ENCODE measurements around the gene KCNG1.

Gene KCNG1

DNA sequence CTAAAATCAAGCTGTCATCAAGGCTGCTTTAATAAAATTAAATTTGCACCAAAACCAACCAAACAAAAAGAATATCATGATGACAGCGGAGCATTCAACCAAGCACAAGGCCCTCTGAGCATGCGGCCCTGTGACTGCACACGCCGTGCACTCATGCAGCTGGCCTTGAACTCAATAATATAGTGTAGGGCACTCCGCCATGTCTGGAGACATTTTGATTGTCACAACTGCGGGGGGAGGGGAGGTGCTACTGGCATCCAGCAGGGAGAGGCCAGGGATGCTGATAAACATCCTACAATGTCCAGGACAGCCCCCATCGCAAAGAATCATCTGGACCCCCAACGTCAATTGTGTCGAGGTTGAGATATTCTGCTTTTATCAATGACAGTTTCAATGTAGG lies 54.6 kb downstream of the KCNG1 start:
- DNase-seq (ENCODE audit: extremely low read depth, insufficient read length), result no peak
- Histone ChIP-seq H3K27me3 (replicated peaks; ENCODE audit: control insufficient read depth, insufficient read depth, low read length) (no peaks in the 10 kb centered on the region; the same call in 1 of the 2 replicates), H3K36me3 (ENCODE audit: control insufficient read depth, insufficient read depth, low read length) (no peaks in the 10 kb centered on the region), H3K4me3 (replicated peaks; ENCODE audit: low read depth, low read length) (no peak overlapping the region)
- TF ChIP-seq, protein P1, sequence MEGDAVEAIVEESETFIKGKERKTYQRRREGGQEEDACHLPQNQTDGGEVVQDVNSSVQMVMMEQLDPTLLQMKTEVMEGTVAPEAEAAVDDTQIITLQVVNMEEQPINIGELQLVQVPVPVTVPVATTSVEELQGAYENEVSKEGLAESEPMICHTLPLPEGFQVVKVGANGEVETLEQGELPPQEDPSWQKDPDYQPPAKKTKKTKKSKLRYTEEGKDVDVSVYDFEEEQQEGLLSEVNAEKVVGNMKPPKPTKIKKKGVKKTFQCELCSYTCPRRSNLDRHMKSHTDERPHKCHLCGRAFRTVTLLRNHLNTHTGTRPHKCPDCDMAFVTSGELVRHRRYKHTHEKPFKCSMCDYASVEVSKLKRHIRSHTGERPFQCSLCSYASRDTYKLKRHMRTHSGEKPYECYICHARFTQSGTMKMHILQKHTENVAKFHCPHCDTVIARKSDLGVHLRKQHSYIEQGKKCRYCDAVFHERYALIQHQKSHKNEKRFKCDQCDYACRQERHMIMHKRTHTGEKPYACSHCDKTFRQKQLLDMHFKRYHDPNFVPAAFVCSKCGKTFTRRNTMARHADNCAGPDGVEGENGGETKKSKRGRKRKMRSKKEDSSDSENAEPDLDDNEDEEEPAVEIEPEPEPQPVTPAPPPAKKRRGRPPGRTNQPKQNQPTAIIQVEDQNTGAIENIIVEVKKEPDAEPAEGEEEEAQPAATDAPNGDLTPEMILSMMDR (IDR thresholded peaks at IDR 0.05; ENCODE audit: insufficient read depth, low read length, poor library complexity, severe bottlenecking), result no peak

DNA sequence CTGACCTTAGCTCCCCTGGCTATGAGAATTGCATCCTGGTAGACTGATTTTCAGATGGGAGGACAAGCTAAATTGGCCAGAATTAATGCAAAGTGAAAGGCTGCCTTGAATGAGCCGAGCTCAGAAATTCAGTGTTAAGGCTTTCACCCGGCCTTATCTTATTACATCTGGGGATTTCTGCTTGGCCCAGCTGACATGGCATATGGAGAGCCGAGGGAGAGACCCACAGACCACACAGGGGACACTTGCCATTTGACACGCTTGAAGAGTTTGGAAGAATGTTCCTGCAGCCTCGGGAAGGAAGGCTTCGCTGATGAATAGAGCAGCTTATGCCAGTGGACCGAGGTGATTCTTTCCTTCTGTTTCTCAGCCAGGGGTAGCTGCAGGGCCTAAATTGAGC lies 55.3 kb downstream of the KCNG1 start:
- DNase-seq (ENCODE audit: extremely low read depth, insufficient read length), result no peak
- TF ChIP-seq, protein P1 (IDR thresholded peaks at IDR 0.05; ENCODE audit: insufficient read depth, low read length, poor library complexity, severe bottlenecking), result no peak
- H3K27me3 ChIP-seq (replicated peaks; ENCODE audit: control insufficient read depth, insufficient read depth, low read length), result no peaks in the 10 kb centered on the region; the same call in 1 of the 2 replicates
- no peak overlapping the region for H3K4me3 ChIP-seq (replicated peaks; ENCODE audit: low read depth, low read length)
- H3K36me3 ChIP-seq (ENCODE audit: control insufficient read depth, insufficient read depth, low read length), result no peaks in the 10 kb centered on the region

- TF ChIP-seq, protein P1 (IDR thresholded peaks at IDR 0.05; ENCODE audit: insufficient read depth, low read length, poor library complexity, severe bottlenecking), result no peak
- peak overlapping the region; percentile 86 for H3K4me3 ChIP-seq (replicated peaks; ENCODE audit: low read depth, low read length)
- no peak for DNase-seq (ENCODE audit: extremely low read depth, insufficient read length)
- H3K27me3 ChIP-seq (replicated peaks; ENCODE audit: control insufficient read depth, insufficient read depth, low read length), result no peaks in the 10 kb centered on the region
- no peaks in the 10 kb centered on the region; the same call in 1 of the 2 replicates for H3K36me3 ChIP-seq (ENCODE audit: control insufficient read depth, insufficient read depth, low read length)
These were observed 63.3 kb downstream of the KCNG1 start for GRCh38 chr20:50959543-50960126.

DNA sequence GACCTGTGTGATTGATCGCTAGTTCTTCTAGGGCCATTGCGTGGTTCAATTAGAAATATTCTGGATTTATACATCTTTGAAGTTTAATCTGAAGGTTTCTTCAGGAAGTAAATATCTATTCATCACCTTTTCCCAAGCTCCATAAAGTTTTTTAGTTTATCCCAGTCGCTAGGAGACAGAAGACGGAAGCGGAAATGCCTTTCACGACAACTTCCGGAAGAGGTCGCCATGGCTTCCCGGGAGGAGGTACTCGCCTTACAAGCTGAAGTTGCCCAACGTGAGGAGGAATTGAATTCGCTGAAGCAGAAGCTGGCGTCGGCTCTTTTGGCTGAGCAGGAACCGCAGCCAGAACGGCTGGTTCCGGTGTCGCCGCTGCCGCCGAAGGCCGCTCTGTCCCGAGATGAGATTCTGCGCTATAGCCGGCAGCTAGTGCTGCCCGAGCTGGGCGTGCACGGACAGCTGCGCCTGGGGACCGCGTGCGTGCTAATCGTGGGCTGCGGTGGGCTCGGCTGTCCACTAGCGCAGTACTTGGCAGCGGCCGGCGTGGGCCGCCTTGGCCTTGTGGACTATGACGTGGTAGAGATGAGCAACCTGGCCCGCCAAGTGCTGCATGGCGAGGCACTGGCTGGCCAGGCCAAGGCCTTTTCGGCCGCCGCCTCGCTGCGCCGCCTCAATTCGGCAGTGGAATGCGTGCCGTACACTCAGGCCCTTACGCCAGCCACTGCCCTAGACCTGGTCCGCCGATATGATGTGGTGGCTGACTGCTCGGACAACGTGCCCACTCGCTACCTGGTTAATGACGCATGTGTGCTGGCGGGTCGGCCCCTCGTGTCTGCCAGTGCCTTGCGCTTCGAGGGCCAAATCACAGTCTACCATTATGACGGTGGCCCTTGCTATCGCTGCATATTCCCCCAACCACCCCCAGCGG lies 64.0 kb downstream of the KCNG1 start, which contains the start of gene MOCS3:
Gene MOCS3, plus strand, starts transcription at position 204 of the 928 bp plus-strand sequence. Its CDS starts 25 bp downstream, at position 229.
- Histone ChIP-seq H3K27me3 (replicated peaks; ENCODE audit: control insufficient read depth, insufficient read depth, low read length) (no peaks in the 10 kb centered on the region), H3K36me3 (ENCODE audit: control insufficient read depth, insufficient read depth, low read length) (no peaks in the 10 kb centered on the region; the same call in none of the 2 replicates), H3K4me3 (replicated peaks; ENCODE audit: low read depth, low read length) (peak within 1 kb of the TSS; percentile 86)
- TF ChIP-seq, protein P1 (IDR thresholded peaks at IDR 0.05; ENCODE audit: insufficient read depth, low read length, poor library complexity, severe bottlenecking), result no peak
- DNase-seq (ENCODE audit: extremely low read depth, insufficient read length), result peak; percentile 88

- peak; percentile 82 for DNase-seq (ENCODE audit: extremely low read depth, insufficient read length)
- TF ChIP-seq, protein P1 (IDR thresholded peaks at IDR 0.05; ENCODE audit: insufficient read depth, low read length, poor library complexity, severe bottlenecking), result no peak
- Histone ChIP-seq H3K4me3 (replicated peaks; ENCODE audit: low read depth, low read length) (peak within 1 kb of the TSS; percentile 86), H3K36me3 (ENCODE audit: control insufficient read depth, insufficient read depth, low read length) (no peaks in the 10 kb centered on the region; the same call in none of the 2 replicates), H3K27me3 (replicated peaks; ENCODE audit: control insufficient read depth, insufficient read depth, low read length) (no peaks in the 10 kb centered on the region)
These were observed 64.9 kb downstream of the KCNG1 start, which contains the start of gene DPM1 for GRCh38 chr20:50957798-50958614. DPM1 (minus strand) TSS chr20:50958532; CDS start chr20:50958523, 9 bp downstream.

All from GM06990 (cell line).